GM19023 (cell line): Measurements from ENCODE around the gene CYSTM1.

Experiments
- ATAC-seq: cut with Tn5 transposase; IDR thresholded peaks from one replicate; pipeline ENCODE4 v1.9.1; 2021; ENCODE audit warnings: mild to moderate bottlenecking, moderate library complexity; ENCODE audit not compliant: unreplicated experiment

CYSTM1 gene

GRCh38 chr5:140252470-140253126, 77.6 kb downstream of the CYSTM1 start:
- no peak for ATAC-seq

GRCh38 chr5:140253985-140254384, 79.0 kb downstream of the CYSTM1 start:
- no peak for ATAC-seq

GRCh38 chr5:140255460-140256157, 80.6 kb downstream of the CYSTM1 start:
- no peak for ATAC-seq

GRCh38 chr5:140256726-140257125, 81.7 kb downstream of the CYSTM1 start:
- ATAC-seq: no peak

- no peak for ATAC-seq
These were observed 83.0 kb downstream of the CYSTM1 start for GRCh38 chr5:140258016-140258415.

- no peak for ATAC-seq
These were observed 83.9 kb downstream of the CYSTM1 start for GRCh38 chr5:140258873-140259272.

GRCh38 chr5:140259500-140259899, 84.5 kb downstream of the CYSTM1 start:
- no peak for ATAC-seq

GRCh38 chr5:140260089-140260656, 85.2 kb downstream of the CYSTM1 start:
- no peak for ATAC-seq

GRCh38 chr5:140261403-140262171, 86.6 kb downstream of the CYSTM1 start:
- ATAC-seq: no peak

- no peak for ATAC-seq
These were observed 87.2 kb downstream of the CYSTM1 start for GRCh38 chr5:140262221-140262620.

GRCh38 chr5:140262839-140263238, 87.9 kb downstream of the CYSTM1 start:
- ATAC-seq: no peak

GRCh38 chr5:140265845-140266244, 90.9 kb downstream of the CYSTM1 start:
- ATAC-seq: no peak

- no peak for ATAC-seq
These were observed 91.6 kb downstream of the CYSTM1 start for GRCh38 chr5:140266471-140267200.

- ATAC-seq: no peak
These were observed 92.2 kb downstream of the CYSTM1 start for GRCh38 chr5:140267201-140267540.

GRCh38 chr5:140267559-140268018, 92.6 kb downstream of the CYSTM1 start:
- ATAC-seq: no peak

GRCh38 chr5:140270008-140270407, 95.0 kb downstream of the CYSTM1 start:
- no peak for ATAC-seq

GRCh38 chr5:140273401-140273877, 98.5 kb downstream of the CYSTM1 start:
- ATAC-seq: no peak

- no peak for ATAC-seq
These were observed 100.8 kb downstream of the CYSTM1 start for GRCh38 chr5:140275837-140276236.

GRCh38 chr5:140282266-140282665, 107.3 kb downstream of the CYSTM1 start:
- no peak for ATAC-seq

- no peak for ATAC-seq
These were observed 109.0 kb downstream of the CYSTM1 start for GRCh38 chr5:140284013-140284412.

GRCh38 chr5:140286424-140286823, 111.4 kb downstream of the CYSTM1 start:
- ATAC-seq: no peak
